HCT116 (cell line): ENCODE results near the gene SDCBP2. TPM values are rescaled to one million over a fixed set of nuclear protein-coding genes. Genes with fewer than 3 reads are reported as not detected.

Experiments
- ATAC-seq: fragments of 200-7000 bp; cut with Tn5 transposase; 2 replicates; pipeline ENCODE4 v1.9.1; 2020; ENCODE audit warnings: mild to moderate bottlenecking, moderate library complexity
- BruUV-seq: library from RNA; stranded (reverse); fragments of 400-500 nt; replicated peaks from 2 replicates; lab custom pipeline; 2021; lab: Mats Ljungman, UMichigan
- CTCF ChIA-PET: fragments of 300-600 bp; sonication (Branson Sonifier 250); formaldehyde crosslinking; loops from one replicate; lab custom pipeline; 2021; ENCODE audit warnings: antibody characterized with exemption; lab: Charles Lee
- POLR2A ChIA-PET: fragments of 300-600, 350-600 bp; sonication (Branson Sonifier 250); formaldehyde crosslinking; loops from one replicate; lab custom pipeline; 2021; ENCODE audit warnings: antibody characterized with exemption; lab: Charles Lee
- RAD21 ChIA-PET, 2 experiments: fragments of 300-600 bp; sonication (Branson Sonifier 250); formaldehyde crosslinking; loops; one replicate each; lab custom pipeline; 2023; ENCODE audit warnings: low total read pairs in 2 of 2; ENCODE audit not compliant: uncharacterized antibody in 2 of 2, unreplicated experiment in 2 of 2, low non-redundant PET in 1 of 2; lab: Charles Lee
- DNase-seq: peaks from one replicate; pipeline ENCODE4 v3.0.0-alpha.2; 2010; ENCODE audit warnings: low read depth, low spot score
- H2AFZ ChIP-seq: fragments of 200-600 bp; shearing (Covaris generic), sonication (generic); 2 replicates; pipeline ENCODE4 v1.6.1; 2017; ENCODE audit warnings: low read depth, mixed run types, mixed read lengths, antibody characterized with exemption, low read length; ENCODE audit not compliant: poor library complexity, severe bottlenecking
- H3K27ac ChIP-seq: 2 replicates; pipeline ENCODE4 v1.5.1; 2012; ENCODE audit warnings: low read depth, low read length
- H3K27me3 ChIP-seq: fragments of 200-600 bp; sonication (generic); 2 replicates; pipeline ENCODE4 v1.6.1; 2016; ENCODE audit warnings: mixed run types, low read length, mixed read lengths; ENCODE audit not compliant: insufficient read depth
- H3K36me3 ChIP-seq, 2 experiments: fragments of 200-500 bp in 1 of 2; fragments of 200-600 bp in 1 of 2; sonication (Bioruptor generic) in 1 of 2; sonication (generic) in 1 of 2; 2 replicates each; pipeline versions ENCODE4 v1.5.1 to v1.6.1; 2014 to 2016; ENCODE audit warnings: low read length in 2 of 2, inconsistent platforms in 1 of 2, mixed read lengths in 1 of 2, mixed run types in 1 of 2; ENCODE audit not compliant: insufficient read depth in 2 of 2, control insufficient read depth in 1 of 2
- H3K4me1 ChIP-seq, 2 experiments: fragments of 200-600 bp in 1 of 2; sonication (generic) in 1 of 2; 2 replicates each; pipeline versions ENCODE4 v1.5.1 to v1.6.1; 2012 to 2017; ENCODE audit warnings: low read length in 2 of 2, inconsistent platforms in 1 of 2, mild to moderate bottlenecking in 1 of 2, mixed read lengths in 1 of 2, mixed run types in 1 of 2, moderate library complexity in 1 of 2; ENCODE audit not compliant: insufficient read depth in 2 of 2, control insufficient read depth in 1 of 2
- H3K4me2 ChIP-seq: fragments of 200-600 bp; sonication (generic); 2 replicates; pipeline ENCODE4 v1.6.1; 2017; ENCODE audit warnings: mixed run types, low read length, mixed read lengths
- H3K4me3 ChIP-seq, 2 experiments: fragments of 200-600 bp in 1 of 2; sonication (generic) in 1 of 2; replicated peaks in 1 of 2; 2 replicates each; pipeline ENCODE4 v1.5.1; 2011 to 2016; ENCODE audit warnings: low read length in 2 of 2, control low read depth in 1 of 2, low read depth in 1 of 2, mild to moderate bottlenecking in 1 of 2, mixed read lengths in 1 of 2, mixed run types in 1 of 2
- H3K79me2 ChIP-seq: fragments of 200-600 bp; sonication (generic); 2 replicates; pipeline ENCODE4 v1.6.1; 2017; ENCODE audit warnings: mild to moderate bottlenecking, mixed run types, low read length, moderate library complexity, mixed read lengths; ENCODE audit not compliant: insufficient read depth
- H3K9ac ChIP-seq: fragments of 200-600 bp; sonication (generic); 2 replicates; pipeline ENCODE4 v1.6.1; 2016; ENCODE audit warnings: low read length, mixed read lengths
- H3K9me2 ChIP-seq: fragments of 200-600 bp; sonication (generic), shearing (Covaris generic); 2 replicates; pipeline ENCODE4 v1.6.1; 2017; ENCODE audit warnings: mixed run types, mild to moderate bottlenecking, moderate library complexity; ENCODE audit not compliant: insufficient read depth
- H3K9me3 ChIP-seq, 2 experiments: fragments of 200-500 bp in 1 of 2; fragments of 200-600 bp in 1 of 2; sonication (Bioruptor generic) in 1 of 2; sonication (generic) in 1 of 2; 2 replicates each; pipeline ENCODE4 v1.6.1; 2014 to 2017; ENCODE audit warnings: low read length in 2 of 2, mixed read lengths in 2 of 2, inconsistent platforms in 1 of 2, low read depth in 1 of 2, mild to moderate bottlenecking in 1 of 2, mixed run types in 1 of 2, moderate library complexity in 1 of 2; ENCODE audit not compliant: control insufficient read depth in 1 of 2, insufficient read depth in 1 of 2
- H4K20me1 ChIP-seq: fragments of 200-600 bp; sonication (generic), shearing (Covaris generic); 2 replicates; pipeline ENCODE4 v1.6.1; 2017; ENCODE audit warnings: mixed run types, mild to moderate bottlenecking, moderate library complexity; ENCODE audit not compliant: insufficient read depth
- CBX3 ChIP-seq: IDR thresholded peaks from 2 replicates; pipeline ENCODE4 v1.6.1; 2012; ENCODE audit warnings: low read depth
- CEBPB ChIP-seq: IDR thresholded peaks from 2 replicates; pipeline ENCODE4 v1.6.1; 2012; ENCODE audit warnings: low read depth
- ELF1 ChIP-seq: IDR thresholded peaks from 2 replicates; pipeline ENCODE4 v1.6.1; 2012; ENCODE audit warnings: low read depth, borderline replicate concordance
- EZH2 ChIP-seq: fragments of 200-600 bp; sonication (generic); IDR thresholded peaks from 2 replicates; pipeline ENCODE4 v1.6.1; 2017; ENCODE audit warnings: antibody characterized with exemption, mixed run types
- FOSL1 ChIP-seq: IDR thresholded peaks from 2 replicates; pipeline ENCODE4 v1.6.1; 2012; ENCODE audit warnings: low read depth
- JUND ChIP-seq: IDR thresholded peaks from 2 replicates; pipeline ENCODE4 v1.6.1; 2012
- POLR2AphosphoS5 ChIP-seq: IDR thresholded peaks from 2 replicates; pipeline ENCODE4 v1.6.1; 2011; ENCODE audit warnings: mild to moderate bottlenecking, low read depth, low read length, moderate library complexity
- RAD21 ChIP-seq: IDR thresholded peaks from 2 replicates; pipeline ENCODE4 v1.6.1; 2012; ENCODE audit warnings: low read depth, mild to moderate bottlenecking
- SIN3A ChIP-seq: IDR thresholded peaks from 2 replicates; pipeline ENCODE4 v1.6.1; 2012; ENCODE audit warnings: low read depth
- SP1 ChIP-seq: IDR thresholded peaks from 2 replicates; pipeline ENCODE4 v1.6.1; 2012; ENCODE audit warnings: low read depth
- SRF ChIP-seq: IDR thresholded peaks from 2 replicates; pipeline ENCODE4 v1.6.1; 2012; ENCODE audit warnings: low read depth
- TCF7L2 ChIP-seq: IDR thresholded peaks from 2 replicates; pipeline ENCODE4 v1.7.0; 2011; ENCODE audit warnings: borderline replicate concordance, inconsistent platforms; ENCODE audit not compliant: insufficient read depth, insufficient read length; ENCODE audit errors: extremely low read depth
- YY1 ChIP-seq: IDR thresholded peaks from 2 replicates; pipeline ENCODE4 v1.6.1; 2011; ENCODE audit warnings: low read length, low read depth, moderate library complexity, mild to moderate bottlenecking; ENCODE audit not compliant: insufficient replicate concordance; ENCODE audit errors: extremely low read depth
- ZFX ChIP-seq: fragments of 450-650 bp; IDR thresholded peaks from 2 replicates; pipeline ENCODE4 v1.6.1; 2017
- intact Hi-C: fragments of 100-400 bp; cut with micrococcal nuclease; formaldehyde crosslinking; loops from 2 replicates; pipeline ENCODE4 v1.10.0; 2022
- total RNA-seq: library from RNA; stranded (reverse); gene quantifications from one replicate; pipeline ENCODE4 v1.2.1, GENCODE V29; 2021; ENCODE audit not compliant: unreplicated experiment
- TF ChIP-seq, protein P1 (sequence below): IDR thresholded peaks from 2 replicates; pipeline ENCODE4 v1.6.1; 2012
- TF ChIP-seq, protein P2 (sequence below): IDR thresholded peaks from 2 replicates; pipeline ENCODE4 v1.6.1; 2012
- TF ChIP-seq, protein P3 (sequence below), 3 experiments: fragments of 200-600 bp in 1 of 3; sonication (generic) in 1 of 3; IDR thresholded peaks in 2 of 3; conservative IDR thresholded peaks in 1 of 3; 2 replicates each; pipeline ENCODE4 v1.5.1; 2012 to 2017; ENCODE audit warnings: low read depth in 2 of 3, low read length in 2 of 3, antibody characterized with exemption in 1 of 3, borderline replicate concordance in 1 of 3, control low read depth in 1 of 3, mild to moderate bottlenecking in 1 of 3, mixed read lengths in 1 of 3, mixed run types in 1 of 3, moderate library complexity in 1 of 3; ENCODE audit not compliant: insufficient read depth in 1 of 3
- TF ChIP-seq, protein P4 (sequence below): IDR thresholded peaks from 2 replicates; pipeline ENCODE4 v1.6.1; 2012; ENCODE audit warnings: low read depth

The SDCBP2 gene
- total RNA-seq, 1 experiment from 2014 or later: 3.4 TPM

DNA sequence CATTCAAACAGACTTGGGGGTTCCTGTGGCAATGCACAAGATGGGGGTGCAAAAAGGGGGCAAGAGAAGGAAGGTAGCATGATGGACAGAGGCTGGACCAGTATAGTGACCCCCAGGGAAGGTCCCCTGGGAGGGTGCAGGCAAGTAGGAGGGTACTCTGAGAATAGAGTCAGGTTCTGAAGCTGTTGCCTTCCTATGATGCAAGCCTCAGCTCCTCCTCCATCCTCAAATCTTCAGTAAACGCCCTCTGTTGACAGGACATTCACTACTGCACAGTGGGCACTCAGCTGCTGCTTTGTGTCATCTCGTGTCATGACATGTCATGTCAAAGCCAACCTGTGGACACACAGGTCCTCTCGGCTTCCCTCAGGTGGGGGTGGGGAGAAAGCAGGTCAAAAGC, 5.8 kb upstream of the SDCBP2 start:
- no peak overlapping the region for H3K9ac ChIP-seq
- ChIA-PET POLR2A (no interaction called here), RAD21 (no interaction called here)
- no peak overlapping the region for H3K4me2 ChIP-seq
- peaks cover 0 to 3% of the 10 kb centered on the region in 2 experiments; a peak in 3 of 4 replicates for H3K4me1 ChIP-seq
- H3K9me3 ChIP-seq: no peaks in the 10 kb centered on the region
- H3K4me3 ChIP-seq: no peak overlapping the region
- no TSS peak for BruUV-seq
- H4K20me1 ChIP-seq: no peaks in the 10 kb centered on the region; the same call in 1 of the 2 replicates
- H3K9me2 ChIP-seq: no peaks in the 10 kb centered on the region
- no peaks in the 10 kb centered on the region for H3K27me3 ChIP-seq
- H3K36me3 ChIP-seq: 0 out of 4 replicates have a peak, but pooled peaks cover 0 to 3% of the 10 kb centered on the region in 2 experiments
- peak; percentile 27 for DNase-seq
- no peak overlapping the region for H3K27ac ChIP-seq
- TF ChIP-seq SIN3A: peak; percentile 42; the same call in 1 of the 2 replicates
- TF ChIP-seq CBX3: no peak
- no peak for TF ChIP-seq TCF7L2
- TF ChIP-seq, protein P1, sequence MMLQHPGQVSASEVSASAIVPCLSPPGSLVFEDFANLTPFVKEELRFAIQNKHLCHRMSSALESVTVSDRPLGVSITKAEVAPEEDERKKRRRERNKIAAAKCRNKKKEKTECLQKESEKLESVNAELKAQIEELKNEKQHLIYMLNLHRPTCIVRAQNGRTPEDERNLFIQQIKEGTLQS: no peak
- no peak for TF ChIP-seq JUND
- no peak for TF ChIP-seq POLR2AphosphoS5
- TF ChIP-seq FOSL1: no peak
- TF ChIP-seq SRF: no peak
- no peak for TF ChIP-seq SP1
- TF ChIP-seq, protein P2, sequence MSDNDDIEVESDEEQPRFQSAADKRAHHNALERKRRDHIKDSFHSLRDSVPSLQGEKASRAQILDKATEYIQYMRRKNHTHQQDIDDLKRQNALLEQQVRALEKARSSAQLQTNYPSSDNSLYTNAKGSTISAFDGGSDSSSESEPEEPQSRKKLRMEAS: no peak
- TF ChIP-seq RAD21: 0 out of 2 replicates have a peak, but pooled peaks have one; percentile 10
- no peak for TF ChIP-seq ELF1
- no peak for TF ChIP-seq YY1
- TF ChIP-seq CEBPB: 0 out of 2 replicates have a peak, but pooled peaks have one; percentile 9
- TF ChIP-seq EZH2: no peak
- TF ChIP-seq ZFX: no peak
- TF ChIP-seq, protein P3, sequence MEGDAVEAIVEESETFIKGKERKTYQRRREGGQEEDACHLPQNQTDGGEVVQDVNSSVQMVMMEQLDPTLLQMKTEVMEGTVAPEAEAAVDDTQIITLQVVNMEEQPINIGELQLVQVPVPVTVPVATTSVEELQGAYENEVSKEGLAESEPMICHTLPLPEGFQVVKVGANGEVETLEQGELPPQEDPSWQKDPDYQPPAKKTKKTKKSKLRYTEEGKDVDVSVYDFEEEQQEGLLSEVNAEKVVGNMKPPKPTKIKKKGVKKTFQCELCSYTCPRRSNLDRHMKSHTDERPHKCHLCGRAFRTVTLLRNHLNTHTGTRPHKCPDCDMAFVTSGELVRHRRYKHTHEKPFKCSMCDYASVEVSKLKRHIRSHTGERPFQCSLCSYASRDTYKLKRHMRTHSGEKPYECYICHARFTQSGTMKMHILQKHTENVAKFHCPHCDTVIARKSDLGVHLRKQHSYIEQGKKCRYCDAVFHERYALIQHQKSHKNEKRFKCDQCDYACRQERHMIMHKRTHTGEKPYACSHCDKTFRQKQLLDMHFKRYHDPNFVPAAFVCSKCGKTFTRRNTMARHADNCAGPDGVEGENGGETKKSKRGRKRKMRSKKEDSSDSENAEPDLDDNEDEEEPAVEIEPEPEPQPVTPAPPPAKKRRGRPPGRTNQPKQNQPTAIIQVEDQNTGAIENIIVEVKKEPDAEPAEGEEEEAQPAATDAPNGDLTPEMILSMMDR (IDR thresholded peaks at IDR 0.05 in 2 of 3, conservative IDR thresholded peaks at IDR 0.05 in 1 of 3; ENCODE audit: borderline replicate concordance in 1 of 3, insufficient read depth in 1 of 3, low read depth in 2 of 3, low read length in 2 of 3): peak in 2 of 3 experiments; percentile 7 to 17; a peak in 1 of 6 replicates
- TF ChIP-seq, protein P4, sequence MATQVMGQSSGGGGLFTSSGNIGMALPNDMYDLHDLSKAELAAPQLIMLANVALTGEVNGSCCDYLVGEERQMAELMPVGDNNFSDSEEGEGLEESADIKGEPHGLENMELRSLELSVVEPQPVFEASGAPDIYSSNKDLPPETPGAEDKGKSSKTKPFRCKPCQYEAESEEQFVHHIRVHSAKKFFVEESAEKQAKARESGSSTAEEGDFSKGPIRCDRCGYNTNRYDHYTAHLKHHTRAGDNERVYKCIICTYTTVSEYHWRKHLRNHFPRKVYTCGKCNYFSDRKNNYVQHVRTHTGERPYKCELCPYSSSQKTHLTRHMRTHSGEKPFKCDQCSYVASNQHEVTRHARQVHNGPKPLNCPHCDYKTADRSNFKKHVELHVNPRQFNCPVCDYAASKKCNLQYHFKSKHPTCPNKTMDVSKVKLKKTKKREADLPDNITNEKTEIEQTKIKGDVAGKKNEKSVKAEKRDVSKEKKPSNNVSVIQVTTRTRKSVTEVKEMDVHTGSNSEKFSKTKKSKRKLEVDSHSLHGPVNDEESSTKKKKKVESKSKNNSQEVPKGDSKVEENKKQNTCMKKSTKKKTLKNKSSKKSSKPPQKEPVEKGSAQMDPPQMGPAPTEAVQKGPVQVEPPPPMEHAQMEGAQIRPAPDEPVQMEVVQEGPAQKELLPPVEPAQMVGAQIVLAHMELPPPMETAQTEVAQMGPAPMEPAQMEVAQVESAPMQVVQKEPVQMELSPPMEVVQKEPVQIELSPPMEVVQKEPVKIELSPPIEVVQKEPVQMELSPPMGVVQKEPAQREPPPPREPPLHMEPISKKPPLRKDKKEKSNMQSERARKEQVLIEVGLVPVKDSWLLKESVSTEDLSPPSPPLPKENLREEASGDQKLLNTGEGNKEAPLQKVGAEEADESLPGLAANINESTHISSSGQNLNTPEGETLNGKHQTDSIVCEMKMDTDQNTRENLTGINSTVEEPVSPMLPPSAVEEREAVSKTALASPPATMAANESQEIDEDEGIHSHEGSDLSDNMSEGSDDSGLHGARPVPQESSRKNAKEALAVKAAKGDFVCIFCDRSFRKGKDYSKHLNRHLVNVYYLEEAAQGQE: no peak
- TF ChIP-seq, all 23 proteins: peak for 4
- CTCF ChIA-PET: interaction anchor here (1.0 kb wide), 1 partner anchor 9 kb away, joined by 3 read pairs; no protein-coding TSS in a partner anchor
- ATAC-seq: peak; percentile 82
- peaks cover 44% of the 10 kb centered on the region for H3K79me2 ChIP-seq
- H2AFZ ChIP-seq: no peak overlapping the region
- intact Hi-C loops: no loop called here
